OCI-LY7 (cell line): ENCODE results near the gene LRAT. TPM values are rescaled to one million over a fixed set of nuclear protein-coding genes. Genes with fewer than 3 reads are reported as not detected.

Experiments
- BruUV-seq: library from RNA; stranded (reverse); fragments of 400-500 nt; replicated peaks from 2 replicates; lab custom pipeline; 2021; lab: Mats Ljungman, UMichigan
- CTCF ChIA-PET: fragments of 300-600 bp; sonication (Branson Sonifier 250); formaldehyde crosslinking; loops from one replicate; lab custom pipeline; 2022; ENCODE audit warnings: antibody characterized with exemption; ENCODE audit not compliant: unreplicated experiment; lab: Charles Lee
- POLR2A ChIA-PET: fragments of 300-600 bp; sonication (Branson Sonifier 250); formaldehyde crosslinking; loops from one replicate; lab custom pipeline; 2022; ENCODE audit warnings: antibody characterized with exemption; lab: Charles Lee
- DNase-seq: peaks from one replicate; pipeline ENCODE4 v3.0.0-alpha.2; 2015; ENCODE audit warnings: low spot score
- H2AFZ ChIP-seq: fragments of 200-600 bp; sonication (generic), shearing (Covaris generic); 2 replicates; pipeline ENCODE4 v1.6.1; 2014; ENCODE audit warnings: mild to moderate bottlenecking, antibody characterized with exemption, low read length, moderate library complexity
- H3K27ac ChIP-seq: fragments of 200-600 bp; sonication (generic); 2 replicates; pipeline ENCODE4 v1.5.1; 2014; ENCODE audit warnings: mixed run types, low read depth, mild to moderate bottlenecking, moderate library complexity, low read length, inconsistent platforms; ENCODE audit not compliant: poor library complexity, severe bottlenecking
- H3K36me3 ChIP-seq: fragments of 200-600 bp; sonication (generic); 2 replicates; pipeline ENCODE4 v1.6.1; 2014; ENCODE audit warnings: mild to moderate bottlenecking, antibody characterized with exemption, low read length, moderate library complexity, mixed read lengths; ENCODE audit not compliant: insufficient read depth
- H3K4me1 ChIP-seq: fragments of 200-600 bp; sonication (generic); 2 replicates; pipeline ENCODE4 v1.5.1; 2014; ENCODE audit warnings: mild to moderate bottlenecking, low read length; ENCODE audit not compliant: insufficient read depth, poor library complexity, severe bottlenecking
- H3K4me2 ChIP-seq: fragments of 200-600 bp; sonication (generic); 2 replicates; pipeline ENCODE4 v1.6.1; 2014; ENCODE audit warnings: mild to moderate bottlenecking, low read length
- H3K4me3 ChIP-seq: fragments of 200-600 bp; sonication (generic); 2 replicates; pipeline ENCODE4 v1.5.1; 2014; ENCODE audit warnings: mild to moderate bottlenecking, low read depth, low read length; ENCODE audit not compliant: poor library complexity, severe bottlenecking
- H3K79me2 ChIP-seq: fragments of 200-600 bp; sonication (generic); 2 replicates; pipeline ENCODE4 v1.6.1; 2016; ENCODE audit warnings: low read depth, mild to moderate bottlenecking, low read length, moderate library complexity, mixed read lengths; ENCODE audit not compliant: insufficient read depth
- H3K9me2 ChIP-seq: fragments of 200-600 bp; sonication (generic); 2 replicates; pipeline ENCODE4 v1.6.1; 2016; ENCODE audit warnings: mild to moderate bottlenecking, low read length, mixed read lengths; ENCODE audit not compliant: insufficient read depth
- H3K9me3 ChIP-seq: fragments of 200-600 bp; sonication (generic); 2 replicates; pipeline ENCODE4 v1.6.1; 2014; ENCODE audit warnings: mild to moderate bottlenecking, mixed run types, low read length, mixed read lengths
- H4K20me1 ChIP-seq: fragments of 200-600 bp; sonication (generic); 2 replicates; pipeline ENCODE4 v1.6.1; 2014; ENCODE audit warnings: mild to moderate bottlenecking, antibody characterized with exemption, low read length, moderate library complexity, mixed read lengths; ENCODE audit not compliant: insufficient read depth
- CTCF ChIP-seq: fragments of 200-600 bp; sonication (generic); conservative IDR thresholded peaks from 2 replicates; pipeline ENCODE4 v1.5.1; 2014; ENCODE audit warnings: mild to moderate bottlenecking, antibody characterized with exemption, low read length, moderate library complexity, mixed read lengths
- EZH2phosphoT487 ChIP-seq: fragments of 200-600 bp; sonication (generic); IDR thresholded peaks from 2 replicates; pipeline ENCODE4 v1.6.1; 2018; ENCODE audit warnings: low read depth, borderline replicate concordance, mild to moderate bottlenecking, mixed run types, antibody characterized with exemption, low read length, moderate library complexity, mixed read lengths
- intact Hi-C: fragments of 100-400 bp; cut with micrococcal nuclease; formaldehyde crosslinking; loops from one replicate; pipeline ENCODE4 v1.10.0; 2022; ENCODE audit not compliant: unreplicated experiment
- total RNA-seq, 2 experiments: library from RNA; depleted of rRNA in 1 of 2; stranded (reverse); fragments of >200 nt in 1 of 2; shearing (Covaris generic) in 1 of 2; gene quantifications; 2 replicates each; pipeline ENCODE4 v1.2.3, GENCODE V29; 2014 to 2022

LRAT gene
- total RNA-seq, 2 experiments from 2014 or later: not detected

- no peak overlapping the region for H2AFZ ChIP-seq
- CTCF ChIA-PET: no interaction called here
- BruUV-seq: no TSS peak
Measured at GRCh38 chr4:154738426-154738825, 5.4 kb upstream of the LRAT start.

GRCh38 chr4:154739111-154739510 is 4.7 kb upstream of the LRAT start:
- intact Hi-C loops: no loop called here
- Histone ChIP-seq H2AFZ (no peak overlapping the region), H4K20me1 (no peaks in the 10 kb centered on the region), H3K27ac (no peak overlapping the region), H3K9me3 (no peaks in the 10 kb centered on the region), H3K36me3 (no peaks in the 10 kb centered on the region), H3K4me3 (no peak overlapping the region), H3K9me2 (no peaks in the 10 kb centered on the region), H3K79me2 (no peaks in the 10 kb centered on the region), H3K4me2 (no peak overlapping the region), H3K4me1 (no peaks in the 10 kb centered on the region)
- DNase-seq: no peak
- no peak for TF ChIP-seq CTCF
- no peak for TF ChIP-seq EZH2phosphoT487
- ChIA-PET CTCF (no interaction called here), POLR2A (no interaction called here)
- no TSS peak for BruUV-seq

More at GRCh38 chr4:154738426-154738825, 5.4 kb upstream of the LRAT start:
- Histone ChIP-seq H3K4me3 (no peak overlapping the region), H4K20me1 (no peaks in the 10 kb centered on the region), H3K9me2 (no peaks in the 10 kb centered on the region), H3K9me3 (no peaks in the 10 kb centered on the region), H3K79me2 (no peaks in the 10 kb centered on the region), H3K36me3 (no peaks in the 10 kb centered on the region), H3K27ac (no peak overlapping the region), H3K4me2 (no peak overlapping the region), H3K4me1 (no peaks in the 10 kb centered on the region)
- TF ChIP-seq CTCF (no peak), EZH2phosphoT487 (no peak)
- intact Hi-C loops: no loop called here
- POLR2A ChIA-PET: no interaction called here
- DNase-seq: no peak

GRCh38 chr4:154740462-154740861 is 3.3 kb upstream of the LRAT start:
- Histone ChIP-seq H3K4me2 (no peak overlapping the region), H2AFZ (no peak overlapping the region), H3K27ac (no peak overlapping the region), H3K36me3 (no peaks in the 10 kb centered on the region), H3K9me3 (no peaks in the 10 kb centered on the region), H3K4me3 (no peak overlapping the region), H3K9me2 (no peaks in the 10 kb centered on the region), H3K79me2 (no peaks in the 10 kb centered on the region), H3K4me1 (no peaks in the 10 kb centered on the region), H4K20me1 (no peaks in the 10 kb centered on the region)
- ChIA-PET POLR2A (no interaction called here), CTCF (no interaction called here)
- BruUV-seq: no TSS peak
- TF ChIP-seq EZH2phosphoT487: no peak
- TF ChIP-seq CTCF: no peak
- DNase-seq: no peak
- intact Hi-C loops: no loop called here
